ENCODE measurements around the gene CATSPER4.

CATSPER4 gene

GRCh38 chr1:26164861-26165842, 25.2 kb upstream of the CATSPER4 start:
- no peak for DNase-seq (ENCODE audit: low spot score)

- DNase-seq (ENCODE audit: low spot score): no peak
Observed at GRCh38 chr1:26166719-26167281, 23.6 kb upstream of the CATSPER4 start.

DNA sequence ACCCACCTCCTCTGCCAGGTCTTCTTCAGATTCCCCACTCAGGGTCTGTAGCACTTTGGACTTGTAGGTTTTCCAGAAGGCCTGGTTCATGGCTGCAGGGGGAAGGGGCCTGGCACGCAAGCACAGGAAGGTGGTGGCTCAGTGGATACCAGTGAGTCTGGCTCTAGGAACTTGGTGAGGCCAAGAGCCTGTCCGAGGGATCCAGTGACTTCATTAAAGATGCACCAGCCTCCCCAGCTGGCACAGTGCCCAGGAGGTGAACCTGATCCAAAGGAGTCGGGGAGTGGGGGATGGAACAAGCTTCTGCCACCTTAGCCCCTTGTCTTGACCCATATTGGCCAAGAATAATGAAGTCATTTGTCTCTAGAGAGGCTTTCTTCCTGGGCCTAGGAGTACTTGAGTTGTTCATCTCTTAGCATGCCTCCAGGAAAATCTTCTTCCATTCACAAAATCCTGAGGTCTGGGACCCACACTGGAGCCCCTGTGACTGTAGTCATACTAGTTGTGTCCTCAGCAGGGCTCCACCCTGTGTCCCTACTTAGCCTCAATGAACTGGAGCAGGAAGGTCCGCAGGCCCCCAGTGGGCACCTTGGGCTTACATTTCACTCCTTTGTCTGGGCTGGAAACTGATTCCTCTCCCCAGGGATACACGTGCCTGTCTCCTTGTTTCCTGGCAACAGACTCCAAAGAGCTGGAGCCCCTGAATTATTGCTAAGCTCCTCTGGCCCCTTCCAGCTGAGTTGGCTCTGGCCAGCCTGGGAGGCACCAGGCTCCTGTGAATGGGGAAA, 21.8 kb upstream of the CATSPER4 start, which contains the start of gene C1orf232:
TSS of gene C1orf232 (minus strand) at position 554 of the 788 bp plus-strand sequence. CDS start at position 90, 464 bp downstream.
- DNase-seq (ENCODE audit: low spot score): no peak

- no peak for DNase-seq (ENCODE audit: low spot score)
Observed at GRCh38 chr1:26169198-26169554, 21.2 kb upstream of the CATSPER4 start.

- peak; percentile 100 for DNase-seq (ENCODE audit: low spot score)
Observed at GRCh38 chr1:26169669-26170471, 20.5 kb upstream of the CATSPER4 start, which contains the start of gene ZNF593. ZNF593 (plus strand) TSS chr1:26169908; CDS start chr1:26169984, 76 bp downstream.

DNA sequence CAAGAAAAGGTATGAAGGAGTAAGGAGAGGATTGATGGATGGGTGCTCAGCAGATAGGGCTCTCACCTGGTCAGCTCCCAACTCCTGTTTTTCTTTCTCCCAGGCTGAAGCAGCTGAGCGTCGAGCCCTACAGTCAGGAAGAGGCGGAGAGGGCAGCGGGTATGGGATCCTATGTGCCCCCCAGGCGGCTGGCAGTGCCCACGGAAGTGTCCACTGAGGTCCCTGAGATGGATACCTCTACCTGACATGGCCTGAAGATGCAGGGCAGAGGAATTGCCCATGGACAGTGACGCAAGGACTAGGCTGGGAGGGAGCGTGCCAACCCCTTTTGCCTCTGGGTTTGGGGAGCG, 20.0 kb upstream of the CATSPER4 start:
- no peak for DNase-seq (ENCODE audit: low spot score)

DNA sequence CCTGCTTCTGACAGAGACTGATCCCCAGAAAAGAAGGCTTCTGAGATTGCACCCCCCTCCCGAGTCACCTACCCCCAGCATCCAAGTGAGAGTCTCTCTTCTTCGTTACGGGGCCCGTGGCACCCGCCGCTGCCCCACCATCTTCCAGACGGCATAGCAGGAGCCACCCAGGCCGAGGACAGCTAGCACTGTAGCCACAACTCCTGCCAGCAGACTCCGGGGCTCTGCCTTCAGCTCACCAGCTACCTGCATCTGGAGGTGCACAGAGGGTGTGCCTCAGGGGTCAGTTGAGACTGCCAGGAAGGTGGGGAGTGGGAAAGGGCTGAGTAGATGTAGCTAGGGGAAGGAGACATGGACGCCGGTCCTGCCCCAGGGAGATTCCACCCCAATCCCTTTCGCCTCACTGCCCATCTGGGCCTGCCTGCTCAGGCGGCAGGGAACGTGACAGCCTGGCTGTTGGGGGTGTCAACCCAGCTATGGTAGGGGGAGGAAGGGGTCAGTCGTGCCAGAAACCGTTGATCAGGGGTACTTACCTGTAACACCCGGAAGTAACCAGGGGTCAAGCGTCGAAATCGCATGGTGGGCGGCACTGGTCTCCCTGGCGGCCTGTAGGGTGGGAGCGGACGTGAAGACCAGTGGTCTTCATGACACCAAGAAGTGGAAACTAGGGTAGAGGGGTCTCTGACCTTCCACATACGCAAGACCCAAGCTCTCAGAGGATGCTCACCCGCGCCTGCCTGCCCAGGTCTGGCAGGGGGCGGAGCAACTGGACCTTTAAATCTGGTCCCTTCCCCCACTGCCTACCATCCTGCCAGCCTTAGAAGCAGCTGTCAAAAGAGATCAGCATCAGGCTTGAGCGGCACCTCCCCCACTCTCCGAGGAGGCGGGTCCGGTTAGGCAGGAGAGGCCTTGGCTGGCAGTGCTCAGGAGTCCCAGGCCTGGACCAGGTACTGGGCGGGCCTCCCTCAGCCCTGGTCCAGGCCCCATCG, 19.0 kb upstream of the CATSPER4 start, which contains the start of gene ZNF593OS:
TSS of gene ZNF593OS (minus strand) at position 749 of the 989 bp plus-strand sequence. CDS start at position 578, 171 bp downstream.
- DNase-seq (ENCODE audit: low spot score): no peak

DNA sequence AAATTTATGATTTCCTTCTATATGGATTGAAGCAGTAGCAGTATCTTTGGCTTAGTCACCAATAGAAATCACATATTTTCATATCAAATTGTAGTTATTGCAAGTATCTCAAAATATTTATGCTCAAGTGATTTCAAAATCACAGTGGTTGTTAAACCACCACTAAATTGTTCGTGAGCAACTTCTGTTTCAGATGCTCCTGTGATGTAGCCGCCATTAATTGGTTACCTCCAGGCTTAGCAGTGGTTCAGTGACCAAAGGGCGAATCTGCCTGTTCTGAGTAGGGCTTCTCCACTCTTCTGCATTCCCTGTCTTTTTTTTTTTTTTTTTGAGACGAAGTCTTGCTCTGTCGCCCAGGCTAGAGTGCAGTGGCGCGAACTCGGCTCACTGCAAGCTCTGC, 15.1 kb upstream of the CATSPER4 start:
- DNase-seq (ENCODE audit: low spot score): no peak

DNA sequence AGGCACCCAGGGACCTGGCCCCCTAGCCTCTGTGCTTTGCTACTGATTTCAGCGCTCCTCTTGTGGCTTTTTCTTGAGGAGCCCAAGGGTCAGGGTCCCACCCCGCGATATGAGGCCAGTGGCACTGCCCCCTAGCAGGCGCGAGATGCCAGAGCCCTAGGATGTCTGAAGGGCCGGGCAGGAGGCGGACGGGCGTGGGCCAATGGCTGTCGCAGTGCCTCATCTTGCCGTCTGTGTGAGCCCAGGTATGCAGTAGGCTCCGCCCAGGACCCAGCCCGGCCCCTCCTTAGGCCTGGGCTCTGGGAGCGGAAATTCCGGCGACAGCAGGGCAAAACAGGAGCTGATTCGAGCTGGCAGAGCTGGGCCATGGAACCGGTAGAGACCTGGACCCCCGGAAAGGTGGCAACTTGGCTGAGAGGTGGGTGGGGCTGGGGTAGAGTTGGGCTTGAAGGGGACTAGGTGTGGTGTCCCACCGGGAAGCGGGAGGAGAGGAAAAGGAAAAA, 13.2 kb upstream of the CATSPER4 start, which contains the start of gene CNKSR1:
TSS of gene CNKSR1 (plus strand) at position 310 of the 503 bp plus-strand sequence. CDS start at position 367, 57 bp downstream.
- no peak for DNase-seq (ENCODE audit: low spot score)

DNA sequence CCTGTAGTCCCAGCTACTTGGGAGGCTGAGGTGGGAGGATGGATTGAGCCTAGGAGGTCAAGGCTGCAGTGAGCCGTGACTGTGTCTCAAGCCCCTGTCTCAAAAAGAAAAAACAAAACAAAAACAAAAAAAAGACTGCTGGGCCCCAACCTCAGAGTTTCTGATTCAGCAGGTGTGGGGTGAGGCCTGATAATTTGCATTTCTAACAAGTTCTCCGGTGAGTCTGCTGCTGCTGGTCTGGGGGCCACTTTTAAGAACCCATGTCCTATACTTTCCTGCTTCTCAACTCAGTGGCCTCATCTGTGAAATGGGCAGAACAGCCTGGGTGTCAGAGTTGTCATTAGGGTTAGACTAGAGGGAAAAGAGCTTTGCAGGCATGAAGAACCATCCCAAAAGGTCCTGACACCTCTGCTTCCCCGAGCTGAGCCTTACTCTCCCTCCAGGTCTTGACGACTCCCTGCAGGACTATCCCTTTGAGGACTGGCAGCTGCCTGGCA, 10.3 kb upstream of the CATSPER4 start:
- no peak for DNase-seq (ENCODE audit: low spot score)

DNA sequence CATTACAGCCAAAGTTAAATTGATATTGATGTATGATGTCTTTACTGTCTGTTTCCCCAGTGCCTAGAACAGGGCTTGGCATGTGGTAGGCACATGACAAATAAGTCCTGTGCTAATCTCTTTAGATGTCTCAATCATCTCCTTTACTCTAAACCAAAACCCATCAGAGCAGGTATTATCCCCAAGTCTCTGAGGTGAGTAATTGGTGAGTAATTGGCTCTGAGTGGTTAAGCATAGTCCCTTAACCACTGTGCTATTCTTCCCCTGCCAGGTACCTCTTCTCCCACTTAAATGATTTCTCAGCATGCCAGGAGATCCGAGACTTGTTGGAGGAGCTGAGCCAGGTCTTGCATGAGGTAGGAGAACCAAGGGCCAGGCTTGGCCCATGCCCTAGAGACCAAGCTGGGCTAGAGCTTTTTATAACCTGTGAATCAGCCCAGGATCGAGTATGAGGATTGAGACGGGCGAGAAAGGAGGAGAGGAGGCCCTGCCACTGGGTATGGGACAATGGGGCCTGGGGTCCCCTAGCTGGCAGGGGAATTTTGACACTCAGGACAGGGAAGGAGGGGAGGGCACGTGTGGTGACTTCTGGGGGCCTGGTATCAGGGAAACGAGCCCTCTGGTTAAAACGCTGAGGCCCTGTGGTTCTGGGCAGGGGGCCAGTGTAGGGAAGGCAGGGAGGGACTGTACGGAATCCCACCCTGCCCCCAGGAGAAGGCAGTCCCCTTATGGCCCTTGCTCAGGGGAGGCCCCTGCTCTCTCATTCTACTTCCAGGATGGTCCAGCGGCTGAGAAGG, 8.6 kb upstream of the CATSPER4 start:
- DNase-seq (ENCODE audit: low spot score): no peak

DNA sequence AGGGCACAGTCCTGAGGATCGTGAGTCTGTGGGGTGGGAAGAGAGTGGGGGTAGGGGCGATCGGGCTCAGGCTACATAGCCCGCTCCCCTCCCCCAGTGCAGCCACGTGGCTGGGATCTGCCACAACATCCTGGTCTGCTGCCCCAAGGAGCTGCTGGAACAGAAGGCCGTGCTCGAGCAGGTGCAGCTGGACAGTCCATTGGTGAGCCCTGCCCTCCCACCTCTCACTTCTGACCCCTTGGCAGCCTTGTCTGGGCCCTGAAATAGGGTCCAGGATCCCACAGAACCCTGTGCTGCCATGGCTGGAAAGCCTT, 8.1 kb upstream of the CATSPER4 start:
- DNase-seq (ENCODE audit: low spot score): no peak

- no peak for DNase-seq (ENCODE audit: low spot score)
Observed at GRCh38 chr1:26184086-26184485, 6.3 kb upstream of the CATSPER4 start.

DNA sequence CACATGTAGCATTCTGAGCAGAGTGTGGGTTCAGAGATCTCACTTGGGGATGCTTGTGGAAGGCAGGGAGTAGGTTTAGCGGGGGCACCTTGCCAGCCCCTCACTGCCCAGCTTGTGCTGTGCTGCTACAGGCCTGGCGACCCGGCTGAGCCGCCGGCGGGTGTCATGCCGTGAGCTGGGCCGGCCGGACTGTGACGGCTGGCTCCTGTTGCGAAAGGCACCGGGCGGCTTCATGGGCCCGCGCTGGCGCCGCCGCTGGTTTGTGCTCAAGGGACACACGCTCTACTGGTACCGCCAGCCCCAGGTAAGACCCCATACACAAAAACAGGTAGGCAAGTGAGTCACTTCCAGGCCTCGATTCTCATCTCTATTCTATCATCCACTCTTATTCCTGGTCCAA, 5.5 kb upstream of the CATSPER4 start:
- DNase-seq (ENCODE audit: low spot score): no peak

- DNase-seq (ENCODE audit: low spot score): no peak
Observed at GRCh38 chr1:26187882-26188281, 2.5 kb upstream of the CATSPER4 start.

GRCh38 chr1:26188477-26188876, 1.9 kb upstream of the CATSPER4 start:
- DNase-seq (ENCODE audit: low spot score): no peak

GRCh38 chr1:26189331-26189730, 1.1 kb upstream of the CATSPER4 start:
- DNase-seq (ENCODE audit: low spot score): no peak

DNA sequence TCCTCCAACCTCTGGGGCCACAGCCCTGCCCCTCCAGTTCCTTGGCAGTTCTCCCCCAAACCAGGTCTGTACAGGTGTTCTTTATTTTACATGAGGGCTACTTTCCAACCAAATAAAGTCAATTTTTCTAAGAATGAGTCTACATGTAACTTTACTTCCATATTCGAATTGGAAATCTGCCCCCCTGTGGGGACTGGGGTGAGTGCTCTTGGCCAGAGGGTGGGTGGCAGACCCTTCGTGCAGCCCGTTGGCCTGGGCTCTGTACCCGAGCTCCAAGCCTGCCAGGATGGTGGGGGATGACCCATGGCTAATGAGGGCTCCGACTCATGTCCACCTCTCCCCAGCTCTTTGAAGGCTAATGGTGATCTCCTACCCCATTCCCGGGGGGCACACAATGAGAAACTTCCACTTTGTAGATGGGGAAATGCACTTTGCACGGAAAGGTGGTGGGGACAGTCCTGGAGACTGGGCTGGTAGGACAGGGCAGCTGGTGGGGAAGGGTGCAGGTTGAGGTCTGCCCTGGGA, 589 bp upstream of the CATSPER4 start:
- no peak for DNase-seq (ENCODE audit: low spot score)

DNA sequence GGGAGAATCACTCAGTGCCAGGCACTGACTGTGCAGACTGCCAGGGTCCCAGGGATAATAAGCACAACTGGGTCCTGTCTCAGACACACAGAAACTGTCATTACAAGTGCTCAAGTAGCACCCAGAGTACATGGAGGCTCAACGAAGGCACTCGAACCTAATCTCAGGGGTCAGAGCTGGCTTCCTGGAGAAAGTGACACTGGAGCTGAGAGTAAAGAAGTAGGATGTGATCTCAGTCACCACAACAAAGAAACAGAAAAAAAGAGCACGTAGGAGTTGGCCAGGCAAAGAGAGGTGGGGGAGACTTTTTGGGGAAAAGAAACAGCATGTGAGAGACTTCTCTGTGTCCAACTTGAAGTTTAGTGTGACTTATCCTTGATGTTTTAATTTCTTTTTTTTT, 1.3 kb downstream of the CATSPER4 start:
- no peak for DNase-seq (ENCODE audit: low spot score)

Measured in AG08396 (cell line).